ENCODE measurements around the gene NUDT4. TPM values are rescaled to one million over a fixed set of nuclear protein-coding genes. Genes with fewer than 3 reads are reported as not detected.

NUDT4 gene
- total RNA-seq, 4 donors from 2014 or later: 16.0 to 33.8 (median 25.7) TPM

DNA sequence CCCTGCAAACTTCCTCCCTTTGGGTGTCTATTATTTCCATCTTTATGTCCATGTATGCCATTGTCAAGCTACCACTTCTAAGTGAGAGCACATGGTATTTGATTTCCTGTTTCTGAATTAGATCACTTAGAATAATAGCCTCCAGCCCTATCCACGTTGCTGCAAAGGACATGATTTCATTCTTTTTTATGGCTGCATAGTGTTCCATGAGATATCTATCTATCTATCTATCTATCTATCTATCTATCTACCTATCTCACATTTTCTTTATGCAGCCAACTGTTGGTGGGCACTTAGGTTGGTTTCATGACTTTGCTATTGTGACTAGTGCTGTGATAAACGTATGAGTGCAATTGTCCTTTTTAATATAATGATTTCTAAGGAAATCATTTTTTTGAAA lies 78.4 kb downstream of the NUDT4 start:
- no peak for TF ChIP-seq POLR2A (IDR thresholded peaks at IDR 0.05)
- TF ChIP-seq, protein P1, sequence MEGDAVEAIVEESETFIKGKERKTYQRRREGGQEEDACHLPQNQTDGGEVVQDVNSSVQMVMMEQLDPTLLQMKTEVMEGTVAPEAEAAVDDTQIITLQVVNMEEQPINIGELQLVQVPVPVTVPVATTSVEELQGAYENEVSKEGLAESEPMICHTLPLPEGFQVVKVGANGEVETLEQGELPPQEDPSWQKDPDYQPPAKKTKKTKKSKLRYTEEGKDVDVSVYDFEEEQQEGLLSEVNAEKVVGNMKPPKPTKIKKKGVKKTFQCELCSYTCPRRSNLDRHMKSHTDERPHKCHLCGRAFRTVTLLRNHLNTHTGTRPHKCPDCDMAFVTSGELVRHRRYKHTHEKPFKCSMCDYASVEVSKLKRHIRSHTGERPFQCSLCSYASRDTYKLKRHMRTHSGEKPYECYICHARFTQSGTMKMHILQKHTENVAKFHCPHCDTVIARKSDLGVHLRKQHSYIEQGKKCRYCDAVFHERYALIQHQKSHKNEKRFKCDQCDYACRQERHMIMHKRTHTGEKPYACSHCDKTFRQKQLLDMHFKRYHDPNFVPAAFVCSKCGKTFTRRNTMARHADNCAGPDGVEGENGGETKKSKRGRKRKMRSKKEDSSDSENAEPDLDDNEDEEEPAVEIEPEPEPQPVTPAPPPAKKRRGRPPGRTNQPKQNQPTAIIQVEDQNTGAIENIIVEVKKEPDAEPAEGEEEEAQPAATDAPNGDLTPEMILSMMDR (IDR thresholded peaks at IDR 0.05): no peak
- Histone ChIP-seq H3K27ac (no peak overlapping the region), H3K36me3 (no peaks in the 10 kb centered on the region), H3K9me3 (no peaks in the 10 kb centered on the region), H3K27me3 (no peaks in the 10 kb centered on the region), H3K4me1 (no peaks in the 10 kb centered on the region), H3K4me3 (no peak overlapping the region)
- WGBS, 2 donors: 58 to 60% methylated on average over 2 of the region's 2 CpGs
- DNase-seq: no peak
- intact Hi-C loops (cut with DNase I): no loop called here

Other genes with a start within 250 kb of the NUDT4 start
- gene UBE2N, start 64.0 kb downstream of the NUDT4 start, total RNA-seq: 10 to 100 TPM; 32.6 to 52.8 (median 43.3) TPM
- gene MRPL42, start 89.6 kb downstream of the NUDT4 start, total RNA-seq: 10 to 100 TPM; 22.9 to 59.9 (median 43.4) TPM
- 10 to 100 TPM in 2 of 4 donors, 1 to 10 TPM in 2; 3.4 to 18.5 (median 9.8) TPM for gene SOCS2, start 194.8 kb downstream of the NUDT4 start, total RNA-seq

Data from esophagus squamous epithelium (tissue), 5 donors.